GM12874 (cell line): ENCODE data around the gene STOML3.

Experiments
- TF ChIP-seq, protein P1 (sequence below): IDR thresholded peaks from 2 replicates; pipeline ENCODE4 v1.5.1; 2011; ENCODE audit warnings: low read depth, mild to moderate bottlenecking, control low read depth, low read length, moderate library complexity; ENCODE audit not compliant: insufficient read depth

Gene STOML3

DNA sequence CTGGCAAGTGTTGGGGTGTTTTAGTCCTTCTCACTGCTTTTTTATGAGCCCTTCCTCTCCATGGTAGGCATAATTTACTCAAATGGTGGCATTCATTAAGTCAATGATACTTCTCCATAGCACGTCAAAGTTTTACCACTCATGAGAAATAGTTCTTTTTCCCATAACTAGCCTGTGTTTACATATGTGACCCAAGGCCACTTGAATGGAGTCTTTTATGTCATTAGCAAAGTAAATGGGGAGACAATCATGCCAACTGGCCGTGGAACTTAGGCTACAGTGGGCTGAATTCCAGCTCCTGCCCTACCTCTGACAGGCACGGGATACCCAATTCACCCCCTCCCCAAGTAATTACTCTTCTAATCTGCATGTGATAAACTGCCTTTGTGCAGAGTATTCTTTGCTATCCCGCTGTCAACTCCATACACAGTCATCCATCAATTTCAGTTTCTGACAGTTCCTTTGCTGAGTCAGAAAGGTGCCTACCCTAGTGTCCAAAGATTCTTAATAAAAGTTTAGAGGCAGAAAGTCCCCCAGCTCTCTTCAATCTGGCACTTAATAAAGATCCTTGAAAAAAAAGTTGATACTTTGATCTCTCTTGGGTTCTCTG lies 30.3 kb upstream of the STOML3 start:
- TF ChIP-seq, protein P1, sequence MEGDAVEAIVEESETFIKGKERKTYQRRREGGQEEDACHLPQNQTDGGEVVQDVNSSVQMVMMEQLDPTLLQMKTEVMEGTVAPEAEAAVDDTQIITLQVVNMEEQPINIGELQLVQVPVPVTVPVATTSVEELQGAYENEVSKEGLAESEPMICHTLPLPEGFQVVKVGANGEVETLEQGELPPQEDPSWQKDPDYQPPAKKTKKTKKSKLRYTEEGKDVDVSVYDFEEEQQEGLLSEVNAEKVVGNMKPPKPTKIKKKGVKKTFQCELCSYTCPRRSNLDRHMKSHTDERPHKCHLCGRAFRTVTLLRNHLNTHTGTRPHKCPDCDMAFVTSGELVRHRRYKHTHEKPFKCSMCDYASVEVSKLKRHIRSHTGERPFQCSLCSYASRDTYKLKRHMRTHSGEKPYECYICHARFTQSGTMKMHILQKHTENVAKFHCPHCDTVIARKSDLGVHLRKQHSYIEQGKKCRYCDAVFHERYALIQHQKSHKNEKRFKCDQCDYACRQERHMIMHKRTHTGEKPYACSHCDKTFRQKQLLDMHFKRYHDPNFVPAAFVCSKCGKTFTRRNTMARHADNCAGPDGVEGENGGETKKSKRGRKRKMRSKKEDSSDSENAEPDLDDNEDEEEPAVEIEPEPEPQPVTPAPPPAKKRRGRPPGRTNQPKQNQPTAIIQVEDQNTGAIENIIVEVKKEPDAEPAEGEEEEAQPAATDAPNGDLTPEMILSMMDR: no peak

DNA sequence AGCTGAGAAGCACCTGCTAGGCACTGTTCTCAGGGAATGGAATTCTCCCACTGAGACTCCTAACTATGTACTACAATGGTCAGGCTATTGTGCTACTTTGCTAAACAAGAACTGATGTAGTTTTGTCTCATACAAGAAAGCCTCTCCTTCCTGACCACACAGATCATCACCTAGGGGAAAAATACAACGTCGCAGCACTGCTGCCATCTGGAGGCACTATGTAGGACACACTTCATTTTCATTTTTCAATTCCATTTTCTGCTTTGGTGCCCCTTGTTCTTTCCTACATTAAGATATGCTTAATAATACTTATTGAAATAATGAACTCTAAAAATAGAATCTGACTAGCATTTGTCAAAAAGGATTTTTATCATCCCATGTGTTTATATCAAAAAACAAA lies 26.2 kb upstream of the STOML3 start:
- TF ChIP-seq, protein P1: peak; percentile 56

DNA sequence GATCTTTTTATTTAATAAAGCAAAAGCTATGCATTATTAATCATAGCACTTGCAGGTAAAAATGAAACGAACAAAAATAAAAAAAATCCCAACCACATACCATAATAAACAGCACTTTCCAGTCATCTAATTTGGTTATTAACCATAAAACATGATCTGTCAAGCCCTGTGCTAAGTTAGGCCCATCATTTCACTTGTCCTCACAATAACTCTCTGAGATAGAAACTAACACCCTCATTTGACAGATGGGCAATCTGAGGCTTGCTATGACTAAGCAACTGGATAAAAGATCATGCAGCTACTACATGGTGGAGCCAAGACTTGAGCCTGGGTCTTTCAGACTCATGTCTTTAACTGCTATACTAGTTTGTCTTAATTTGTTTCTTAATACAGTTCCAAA lies 25.5 kb upstream of the STOML3 start:
- TF ChIP-seq, protein P1: no peak

DNA sequence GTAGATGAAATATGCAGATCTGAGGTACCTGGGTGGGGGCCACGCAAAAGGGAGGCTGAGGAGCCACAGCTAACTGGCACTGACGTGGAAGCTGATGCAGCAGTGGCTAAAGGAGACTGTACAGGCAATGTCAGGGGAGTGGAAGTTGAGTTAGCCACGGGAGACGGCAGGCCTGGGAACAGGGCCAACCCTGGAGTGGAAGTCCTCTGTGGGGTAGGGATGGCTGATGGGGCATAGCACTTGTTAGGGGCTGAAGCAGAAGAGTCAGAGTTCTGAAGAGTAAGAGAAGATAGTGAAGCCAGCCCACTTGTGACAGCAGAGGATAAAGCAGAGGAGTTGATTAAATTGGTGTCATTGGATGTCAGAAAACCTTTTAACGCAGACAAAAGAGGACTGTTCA lies 22.8 kb upstream of the STOML3 start:
- TF ChIP-seq, protein P1: no peak

DNA sequence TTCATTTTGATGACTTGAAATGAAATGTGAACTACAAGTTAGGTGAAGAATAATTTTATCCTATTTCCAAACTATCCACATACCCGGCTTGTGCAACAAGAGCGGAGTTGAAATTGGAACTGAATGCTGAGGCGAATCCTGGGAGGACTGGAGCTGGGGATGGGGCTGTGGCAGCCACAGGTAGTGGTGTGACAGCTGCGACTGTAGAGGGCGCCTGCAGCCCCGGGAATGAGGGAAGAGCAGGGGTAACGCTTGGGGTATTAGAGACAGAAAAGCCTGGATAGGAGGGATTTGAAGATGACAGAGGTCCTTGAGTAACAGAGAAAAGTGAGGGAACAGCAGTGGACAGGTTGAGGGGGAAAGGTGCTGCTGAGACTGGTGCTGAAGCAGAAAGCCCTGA lies 22.0 kb upstream of the STOML3 start:
- TF ChIP-seq, protein P1: no peak

DNA sequence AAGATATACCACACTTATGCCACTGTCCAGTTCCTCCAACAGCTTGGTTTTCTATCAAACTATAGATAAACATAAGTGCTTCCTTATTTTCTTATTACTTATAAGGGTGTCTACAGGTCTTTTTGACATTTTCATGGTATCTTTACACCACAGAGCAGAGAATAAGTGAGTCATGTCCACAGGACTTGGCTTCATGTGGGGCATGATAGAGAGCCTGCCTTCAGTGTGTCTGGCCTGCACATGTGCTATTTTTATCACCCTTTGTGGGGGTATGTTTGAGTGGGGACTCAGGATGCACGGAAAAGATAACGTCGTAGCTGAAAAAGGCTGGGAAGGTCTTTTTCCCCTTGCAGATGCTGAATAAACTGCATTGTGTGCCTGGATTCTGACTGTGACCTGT lies 8.1 kb upstream of the STOML3 start:
- TF ChIP-seq, protein P1: no peak

DNA sequence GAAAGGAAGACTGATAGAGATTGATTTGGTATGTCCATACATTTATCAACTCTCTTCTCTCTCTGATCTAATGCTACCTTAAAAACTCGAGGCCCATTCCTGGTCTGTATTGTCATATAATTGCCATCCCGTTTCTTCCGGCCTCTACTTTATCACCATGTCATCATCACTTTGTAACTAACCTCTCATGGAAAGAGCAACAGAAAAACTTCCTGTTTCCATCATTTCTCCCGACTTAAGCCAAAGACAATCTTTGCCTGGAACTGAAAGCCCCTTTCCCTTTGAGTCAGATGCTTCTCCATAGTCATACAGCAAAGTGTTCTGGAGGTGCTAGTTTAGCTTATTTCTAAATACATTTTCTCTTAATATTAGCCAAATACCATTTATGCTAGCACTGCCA lies 2.8 kb upstream of the STOML3 start:
- TF ChIP-seq, protein P1: no peak
